Measurements from ENCODE around the gene GCN1.

DNA sequence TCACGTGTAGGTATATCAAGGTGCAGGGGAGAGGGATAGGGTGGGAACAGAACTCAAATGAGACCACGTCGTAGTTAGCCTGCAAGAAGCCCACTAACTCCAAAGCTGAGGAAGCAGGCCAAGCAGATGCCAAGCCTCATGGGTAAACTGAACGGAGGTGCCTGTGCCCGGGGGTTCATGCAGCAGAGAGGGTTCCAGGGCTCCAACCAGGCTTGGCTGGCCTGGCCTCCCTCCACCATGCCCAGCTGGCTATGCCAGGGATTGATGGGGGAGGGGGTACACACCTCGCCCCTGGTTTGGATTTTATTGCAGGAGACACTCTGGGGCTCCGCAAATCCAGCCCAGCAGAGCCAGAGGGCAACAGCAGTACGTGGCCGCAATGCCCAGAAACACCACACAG is 43.7 kb upstream of the GCN1 start:
- TF ChIP-seq, protein P1, sequence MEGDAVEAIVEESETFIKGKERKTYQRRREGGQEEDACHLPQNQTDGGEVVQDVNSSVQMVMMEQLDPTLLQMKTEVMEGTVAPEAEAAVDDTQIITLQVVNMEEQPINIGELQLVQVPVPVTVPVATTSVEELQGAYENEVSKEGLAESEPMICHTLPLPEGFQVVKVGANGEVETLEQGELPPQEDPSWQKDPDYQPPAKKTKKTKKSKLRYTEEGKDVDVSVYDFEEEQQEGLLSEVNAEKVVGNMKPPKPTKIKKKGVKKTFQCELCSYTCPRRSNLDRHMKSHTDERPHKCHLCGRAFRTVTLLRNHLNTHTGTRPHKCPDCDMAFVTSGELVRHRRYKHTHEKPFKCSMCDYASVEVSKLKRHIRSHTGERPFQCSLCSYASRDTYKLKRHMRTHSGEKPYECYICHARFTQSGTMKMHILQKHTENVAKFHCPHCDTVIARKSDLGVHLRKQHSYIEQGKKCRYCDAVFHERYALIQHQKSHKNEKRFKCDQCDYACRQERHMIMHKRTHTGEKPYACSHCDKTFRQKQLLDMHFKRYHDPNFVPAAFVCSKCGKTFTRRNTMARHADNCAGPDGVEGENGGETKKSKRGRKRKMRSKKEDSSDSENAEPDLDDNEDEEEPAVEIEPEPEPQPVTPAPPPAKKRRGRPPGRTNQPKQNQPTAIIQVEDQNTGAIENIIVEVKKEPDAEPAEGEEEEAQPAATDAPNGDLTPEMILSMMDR (conservative IDR thresholded peaks at IDR 0.05): no peak
- TF ChIP-seq ZFX (IDR thresholded peaks at IDR 0.05): no peak

Data from C4-2B (cell line).